CD4-positive, alpha-beta T cell treated with Interleukin-17A for 4 hours (primary cell): ENCODE data around the gene GLI2.

ENCODE experiments used
- DNase-seq: peaks from one replicate; pipeline ENCODE4 v3.0.0-alpha.2; 2020; ENCODE audit warnings: mixed read lengths

GLI2 gene

DNA sequence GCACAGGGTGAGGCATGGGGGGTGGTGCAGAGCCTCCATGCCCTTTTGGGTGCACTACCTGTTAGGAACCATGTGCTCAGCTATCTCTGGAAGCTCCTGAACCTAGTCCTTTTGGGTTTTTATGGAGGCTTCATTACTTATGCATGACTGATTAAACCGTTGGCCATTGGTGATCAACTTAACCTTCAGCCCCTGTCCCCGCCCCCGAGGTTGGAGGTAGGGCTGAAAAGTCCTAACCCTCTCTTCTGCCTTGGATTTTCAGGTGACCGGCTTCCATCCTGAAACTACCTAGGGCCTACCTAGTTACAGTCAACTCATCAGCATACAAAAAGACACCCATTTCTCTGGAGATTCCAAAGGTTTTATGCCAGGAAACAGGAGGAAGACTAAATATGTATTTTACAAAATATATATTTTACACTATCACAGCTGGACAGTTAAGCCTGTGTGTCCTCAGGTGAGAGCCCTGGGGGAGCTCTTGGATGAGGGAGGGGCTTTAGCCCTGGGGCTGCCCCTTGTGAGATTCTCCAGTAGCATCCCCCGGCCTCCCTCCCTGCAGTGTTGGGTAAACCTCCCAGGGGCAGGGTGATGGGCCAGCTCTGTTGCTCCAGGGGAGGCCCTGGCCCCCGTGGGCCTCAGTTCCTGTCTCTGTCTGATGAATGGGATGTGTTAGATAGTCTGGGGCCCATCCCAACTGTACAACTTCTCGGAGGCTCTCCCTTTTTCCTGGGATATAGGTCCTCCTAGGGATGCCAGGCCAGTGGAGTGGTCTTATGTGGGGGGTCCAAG, 24.1 kb downstream of the GLI2 start:
- DNase-seq = no peak

GRCh38 chr2:120760446-120761135, 24.9 kb downstream of the GLI2 start:
- DNase-seq = no peak

DNA sequence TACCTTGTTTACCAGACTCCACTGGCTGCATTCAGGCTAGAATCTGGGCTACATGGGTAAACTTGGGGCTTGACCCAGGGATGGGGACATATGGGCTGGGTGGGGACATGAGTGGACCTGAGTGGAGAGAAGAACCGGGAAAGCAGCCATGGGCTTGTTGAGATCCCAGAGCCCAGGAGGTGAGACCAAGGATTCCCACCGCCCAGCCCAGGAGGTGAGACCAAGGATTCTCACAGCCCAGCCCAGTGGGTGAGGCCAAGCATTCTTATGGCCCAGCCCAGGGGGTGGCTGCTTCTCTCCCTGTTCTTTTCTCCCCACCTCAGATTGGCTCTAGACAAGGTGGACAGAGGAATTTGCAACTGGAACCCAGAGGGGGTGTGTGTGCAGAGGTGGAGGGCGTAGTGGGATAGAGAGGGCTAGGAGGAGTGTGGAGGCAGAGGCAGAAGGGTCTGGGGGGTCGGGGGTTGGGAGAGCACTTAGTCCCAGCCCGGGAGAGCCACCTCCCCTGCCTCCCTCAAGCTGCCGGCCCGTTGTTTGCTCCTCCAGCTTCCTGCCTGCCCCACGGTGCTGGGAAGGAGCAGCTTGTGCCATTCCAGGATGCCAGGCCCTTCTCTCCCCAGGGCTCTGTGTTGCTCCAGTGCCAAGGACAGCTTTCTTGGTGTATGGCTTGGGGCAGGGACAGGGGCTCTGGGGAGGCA, 25.6 kb downstream of the GLI2 start:
- DNase-seq = no peak

GRCh38 chr2:120761911-120762310, 26.2 kb downstream of the GLI2 start:
- no peak for DNase-seq

GRCh38 chr2:120762341-120763061, 26.8 kb downstream of the GLI2 start:
- DNase-seq = no peak

- DNase-seq = no peak
Measured at GRCh38 chr2:120763508-120763907, 27.8 kb downstream of the GLI2 start.

- DNase-seq = no peak
Measured at GRCh38 chr2:120763931-120764330, 28.3 kb downstream of the GLI2 start.

GRCh38 chr2:120764492-120764891, 28.8 kb downstream of the GLI2 start:
- no peak for DNase-seq

- DNase-seq = no peak
Measured at GRCh38 chr2:120764991-120765677, 29.5 kb downstream of the GLI2 start.

- no peak for DNase-seq
Measured at GRCh38 chr2:120765678-120766469, 30.2 kb downstream of the GLI2 start.

DNA sequence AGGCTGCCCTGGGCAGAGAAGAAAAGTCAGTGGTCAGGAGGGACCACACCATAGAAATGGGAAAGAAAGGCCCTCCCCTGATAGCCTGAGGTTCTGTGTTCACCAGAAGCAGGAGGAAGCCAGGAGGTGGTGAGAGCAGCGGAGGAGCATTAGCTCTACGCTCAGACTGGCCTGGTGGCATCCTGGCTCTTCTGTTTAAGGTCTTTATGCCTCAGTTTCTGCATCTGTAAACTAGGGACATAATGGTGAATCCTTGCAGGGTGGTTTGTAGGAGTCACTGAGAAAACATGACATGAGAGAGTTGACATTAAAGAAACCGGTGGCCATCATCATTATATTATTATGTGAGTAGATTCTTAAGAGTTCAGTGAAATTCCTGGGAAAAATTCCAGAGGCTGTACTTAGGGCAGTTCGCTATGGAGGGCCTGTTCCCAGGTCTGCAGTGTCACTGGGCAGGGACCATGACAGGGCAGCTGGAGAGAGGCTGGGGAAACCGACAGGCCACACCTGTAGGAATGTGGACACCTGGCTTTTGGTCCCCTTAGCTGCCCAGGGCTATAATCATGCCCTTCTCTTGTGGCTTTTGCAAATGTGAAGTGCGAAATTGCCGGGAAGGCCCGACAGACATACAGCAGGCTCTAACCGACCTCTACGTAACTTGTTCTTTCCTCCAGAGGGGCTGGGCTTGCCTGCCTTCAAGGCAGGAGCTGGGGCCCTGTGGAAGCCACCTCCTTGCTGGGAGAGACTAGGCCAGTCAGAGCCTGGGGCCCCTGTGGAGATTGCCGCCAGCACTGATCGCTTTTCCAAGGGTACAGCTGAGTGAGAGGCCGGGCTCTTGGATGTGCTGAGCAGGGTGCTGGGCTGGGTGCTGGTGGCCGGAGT, 31.0 kb downstream of the GLI2 start:
- DNase-seq = no peak

GRCh38 chr2:120767486-120768005, 31.9 kb downstream of the GLI2 start:
- DNase-seq = no peak

DNA sequence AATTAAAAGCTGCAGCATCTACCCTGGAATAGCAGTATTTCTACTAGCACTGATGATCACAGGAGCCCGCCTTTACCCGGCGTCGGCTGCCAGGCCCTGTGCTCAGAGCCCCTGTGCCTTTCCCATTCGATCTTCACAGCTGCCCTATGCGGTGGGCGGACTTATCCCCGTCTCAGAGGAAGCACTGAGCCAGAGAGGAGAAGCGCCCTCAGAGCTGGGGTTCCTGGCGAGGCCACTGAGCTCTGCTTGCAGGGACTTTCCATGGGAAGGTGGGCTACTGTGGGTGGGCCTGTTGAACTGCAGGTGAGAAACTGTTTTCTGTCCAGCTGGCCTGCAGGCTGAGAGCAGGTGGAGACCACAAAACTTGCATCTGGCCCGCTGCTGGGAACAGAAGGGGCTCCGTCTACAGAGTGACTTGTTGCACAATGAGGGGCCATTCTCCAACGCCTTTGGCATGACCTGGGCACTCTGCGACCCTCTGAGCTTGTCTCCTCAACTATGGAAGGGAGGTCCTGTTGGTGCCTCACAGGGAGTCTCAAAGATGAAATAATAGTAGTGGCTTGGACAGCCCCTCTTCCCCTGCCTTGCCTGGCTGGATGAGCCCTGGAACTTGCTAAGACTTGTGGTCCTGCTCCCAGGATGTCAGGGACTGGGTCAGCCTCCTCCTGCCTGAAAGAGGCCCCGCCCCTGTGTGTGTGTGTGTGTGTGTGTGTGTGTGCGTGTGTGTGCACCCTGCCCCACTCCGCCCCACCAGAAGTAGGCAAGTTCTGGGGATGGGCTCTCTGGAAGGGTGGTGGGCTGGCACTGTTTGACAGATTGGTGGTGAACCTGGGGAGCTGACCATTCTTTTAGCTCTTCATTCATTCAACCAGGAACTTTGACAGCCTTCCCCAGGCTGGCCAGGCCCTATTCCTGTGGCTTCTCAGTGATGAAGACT, 32.7 kb downstream of the GLI2 start:
- DNase-seq = no peak

DNA sequence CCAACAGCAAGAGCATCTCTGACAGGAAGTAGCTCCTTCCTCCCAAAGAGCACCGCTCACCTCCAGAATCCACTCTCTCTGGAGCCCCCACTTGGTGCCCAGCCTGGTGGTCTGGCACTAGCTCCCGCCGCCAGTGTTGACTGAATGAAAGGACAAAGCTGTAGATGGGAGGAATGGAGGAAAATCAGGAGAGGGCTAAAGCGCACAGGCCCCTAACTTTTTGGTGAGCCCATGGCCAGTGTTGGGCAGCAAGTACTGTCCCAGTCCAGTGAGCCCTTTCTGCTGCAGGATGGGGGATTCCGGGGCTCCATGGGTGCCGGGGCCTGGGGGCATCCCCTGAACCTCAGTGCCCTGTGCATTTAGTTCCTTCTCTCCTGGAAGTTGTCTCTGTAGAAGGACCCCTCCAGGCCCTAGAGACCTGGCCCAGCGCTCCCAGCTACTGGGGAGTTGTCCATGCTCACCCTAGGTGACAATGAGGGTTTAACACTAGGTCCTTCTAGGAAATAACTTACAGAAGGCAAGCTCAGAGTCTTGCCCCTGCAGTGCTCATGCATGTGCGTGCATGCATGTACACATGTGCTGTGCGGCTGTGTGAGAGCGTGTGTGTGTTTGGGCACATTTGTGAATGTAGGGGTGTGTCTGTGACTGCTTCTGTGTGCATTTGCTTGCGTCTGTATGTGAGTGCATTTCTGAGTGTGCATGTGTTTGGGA, 33.6 kb downstream of the GLI2 start:
- DNase-seq = no peak

DNA sequence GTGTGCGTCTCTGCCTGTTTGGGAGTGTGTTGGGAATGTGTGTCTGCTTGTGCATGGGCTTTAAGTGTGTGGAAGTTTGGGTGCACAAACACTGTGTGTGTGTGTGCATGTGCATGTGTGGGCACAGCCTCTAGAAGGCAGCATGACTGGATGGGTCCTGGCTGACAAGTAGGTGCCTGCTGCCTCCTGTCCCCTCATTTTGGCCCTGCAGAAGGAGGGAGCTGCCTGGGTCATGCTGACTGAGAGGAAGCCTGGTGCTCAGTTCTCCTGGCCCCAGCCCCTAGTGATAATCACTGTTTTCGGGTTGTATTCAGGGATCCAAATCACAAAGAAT, 34.1 kb downstream of the GLI2 start:
- DNase-seq = no peak

- no peak for DNase-seq
Measured at GRCh38 chr2:120770176-120770575, 34.5 kb downstream of the GLI2 start.

DNA sequence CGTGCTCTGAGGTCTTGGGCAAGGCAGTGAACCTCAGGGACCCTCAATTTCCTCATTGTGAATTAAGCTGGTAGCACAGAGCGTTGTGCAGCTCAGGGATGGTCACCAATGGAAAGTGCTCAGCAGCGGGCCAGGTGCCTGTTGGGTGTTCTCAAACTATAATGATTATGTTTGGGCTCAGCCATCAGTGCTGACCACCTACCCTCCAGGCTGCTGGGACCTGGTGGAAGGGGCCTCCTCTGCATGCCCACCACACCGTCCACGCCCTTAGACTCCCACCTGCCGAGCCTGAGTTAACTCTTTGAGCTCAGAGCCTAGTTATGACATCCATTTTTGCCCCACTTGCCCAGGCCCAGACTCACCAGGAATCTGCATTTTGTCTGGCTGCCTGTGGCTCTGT, 35.0 kb downstream of the GLI2 start:
- DNase-seq = no peak

GRCh38 chr2:120771111-120771780, 35.6 kb downstream of the GLI2 start:
- no peak for DNase-seq
